SK-N-MC (cell line): ENCODE data around the gene CTNNA2.

Experiments
- EZH2 ChIP-seq: fragments of 200-600 bp; sonication (generic); IDR thresholded peaks from one replicate; pipeline ENCODE4 v1.6.1; 2017; ENCODE audit warnings: antibody characterized with exemption
- FOXP2 ChIP-seq: optimal IDR thresholded peaks from 2 replicates; pipeline ENCODE3; 2011; ENCODE audit warnings: mild to moderate bottlenecking, moderate library complexity; ENCODE audit not compliant: insufficient read depth; ENCODE audit errors: extremely low read length, control extremely low read depth
- POLR2AphosphoS5 ChIP-seq: IDR thresholded peaks from 2 replicates; pipeline ENCODE4 v1.6.1; 2012; ENCODE audit warnings: mild to moderate bottlenecking, low read depth, low read length, borderline replicate concordance

GRCh38 chr2:80420530-80421208 lies 907.8 kb downstream of the CTNNA2 start:
- TF ChIP-seq POLR2AphosphoS5, result no peak
- TF ChIP-seq EZH2, result no peak
- no peak for TF ChIP-seq FOXP2
